HL-60 (cell line): ENCODE measurements around the gene SEC31B.

Source experiments
- CTCF ChIP-seq: IDR thresholded peaks from one replicate; pipeline ENCODE4 v1.5.1; 2011; ENCODE audit warnings: low read length, control low read depth, inconsistent platforms; ENCODE audit not compliant: insufficient read depth
- GABPA ChIP-seq: IDR thresholded peaks from 2 replicates; pipeline ENCODE4 v1.6.1; 2012; ENCODE audit warnings: low read depth
- POLR2AphosphoS5 ChIP-seq: IDR thresholded peaks from 2 replicates; pipeline ENCODE4 v1.6.1; 2012; ENCODE audit warnings: low read depth
- REST ChIP-seq: IDR thresholded peaks from 2 replicates; pipeline ENCODE4 v1.6.1; 2012; ENCODE audit warnings: low read depth; ENCODE audit not compliant: insufficient replicate concordance
- SPI1 ChIP-seq: IDR thresholded peaks from 2 replicates; pipeline ENCODE4 v1.6.1; 2012; ENCODE audit warnings: low read depth, mild to moderate bottlenecking, borderline replicate concordance

GRCh38 chr10:100537475-100537874 is 17.8 kb upstream of the SEC31B start:
- TF ChIP-seq CTCF (no peak), REST (no peak), SPI1 (no peak), POLR2AphosphoS5 (no peak), GABPA (no peak)
